Measurements from ENCODE around the gene ZNF521.

DNA sequence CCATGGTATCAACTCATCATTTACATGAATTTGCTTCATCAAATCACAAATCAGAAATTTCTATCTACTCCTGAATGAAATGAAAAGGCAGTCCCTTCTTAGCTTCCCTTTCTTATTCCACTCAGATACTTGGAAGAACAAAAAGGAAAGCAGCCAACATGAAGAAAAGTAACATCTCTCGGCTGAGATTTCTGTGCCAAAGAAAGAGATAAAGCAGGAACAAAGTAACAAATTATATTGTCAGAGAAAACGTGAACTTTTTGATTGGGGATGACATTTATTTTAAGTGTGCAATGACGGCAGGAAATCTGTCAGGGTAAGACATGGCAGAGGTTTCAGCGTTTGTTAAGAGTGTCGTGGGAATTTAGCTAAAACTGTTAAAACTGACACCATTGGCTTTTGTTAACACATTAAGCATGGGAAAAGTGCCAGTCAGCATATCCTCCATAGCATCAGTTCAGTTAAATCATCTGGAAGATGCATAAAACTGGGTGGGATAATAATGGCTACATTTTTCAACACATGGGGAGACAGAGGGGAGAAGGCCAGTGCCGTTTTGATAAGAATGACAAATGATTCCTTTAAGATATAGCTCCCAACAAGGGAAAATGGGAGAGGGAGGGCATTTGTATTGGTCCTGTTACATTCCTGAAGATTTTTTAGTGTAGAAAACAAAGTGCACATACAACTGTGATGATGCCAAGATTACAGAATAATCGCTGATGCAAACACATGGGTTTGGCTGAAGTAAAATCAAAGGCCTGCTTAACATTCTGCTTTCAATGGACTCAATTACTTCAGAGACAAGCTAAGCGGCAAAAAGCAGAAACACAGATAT is 211.6 kb downstream of the ZNF521 start:
- no peak for TF ChIP-seq PATZ1 (CRISPR knock-in tag; IDR thresholded peaks at IDR 0.05; ENCODE audit: borderline replicate concordance)
- no peak for TF ChIP-seq ISL1 (CRISPR knock-in tag; IDR thresholded peaks at IDR 0.05)
- no peak for TF ChIP-seq ZNF8 (CRISPR knock-in tag; IDR thresholded peaks at IDR 0.05)
- no peak for TF ChIP-seq BACH2 (CRISPR knock-in tag; IDR thresholded peaks at IDR 0.05; ENCODE audit: borderline replicate concordance)
- TF ChIP-seq, protein P1, sequence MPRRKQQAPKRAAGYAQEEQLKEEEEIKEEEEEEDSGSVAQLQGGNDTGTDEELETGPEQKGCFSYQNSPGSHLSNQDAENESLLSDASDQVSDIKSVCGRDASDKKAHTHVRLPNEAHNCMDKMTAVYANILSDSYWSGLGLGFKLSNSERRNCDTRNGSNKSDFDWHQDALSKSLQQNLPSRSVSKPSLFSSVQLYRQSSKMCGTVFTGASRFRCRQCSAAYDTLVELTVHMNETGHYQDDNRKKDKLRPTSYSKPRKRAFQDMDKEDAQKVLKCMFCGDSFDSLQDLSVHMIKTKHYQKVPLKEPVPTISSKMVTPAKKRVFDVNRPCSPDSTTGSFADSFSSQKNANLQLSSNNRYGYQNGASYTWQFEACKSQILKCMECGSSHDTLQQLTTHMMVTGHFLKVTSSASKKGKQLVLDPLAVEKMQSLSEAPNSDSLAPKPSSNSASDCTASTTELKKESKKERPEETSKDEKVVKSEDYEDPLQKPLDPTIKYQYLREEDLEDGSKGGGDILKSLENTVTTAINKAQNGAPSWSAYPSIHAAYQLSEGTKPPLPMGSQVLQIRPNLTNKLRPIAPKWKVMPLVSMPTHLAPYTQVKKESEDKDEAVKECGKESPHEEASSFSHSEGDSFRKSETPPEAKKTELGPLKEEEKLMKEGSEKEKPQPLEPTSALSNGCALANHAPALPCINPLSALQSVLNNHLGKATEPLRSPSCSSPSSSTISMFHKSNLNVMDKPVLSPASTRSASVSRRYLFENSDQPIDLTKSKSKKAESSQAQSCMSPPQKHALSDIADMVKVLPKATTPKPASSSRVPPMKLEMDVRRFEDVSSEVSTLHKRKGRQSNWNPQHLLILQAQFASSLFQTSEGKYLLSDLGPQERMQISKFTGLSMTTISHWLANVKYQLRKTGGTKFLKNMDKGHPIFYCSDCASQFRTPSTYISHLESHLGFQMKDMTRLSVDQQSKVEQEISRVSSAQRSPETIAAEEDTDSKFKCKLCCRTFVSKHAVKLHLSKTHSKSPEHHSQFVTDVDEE (CRISPR knock-in tag; IDR thresholded peaks at IDR 0.05) = no peak
- no peak for TF ChIP-seq TCF4 (CRISPR knock-in tag; IDR thresholded peaks at IDR 0.05; ENCODE audit: borderline replicate concordance)
- no peak for TF ChIP-seq ZNF70 (CRISPR knock-in tag; IDR thresholded peaks at IDR 0.05)
- TF ChIP-seq ZFP3 (CRISPR knock-in tag; IDR thresholded peaks at IDR 0.05) = no peak

Measured in SK-N-SH treated with all-trans-retinoic acid at 6 μM for 48 hours (cell line).